ENCODE measurements around the gene PRICKLE1.
A peak's percentile ranks its signal among the peaks of the same experiment; 100 is the strongest.

PRICKLE1 gene

GRCh38 chr12:42490261-42490842 is 99.2 kb downstream of the PRICKLE1 start:
- Histone ChIP-seq H3K9ac (no peak overlapping the region), H3K36me3 (ENCODE audit: insufficient read depth) (no peaks in the 10 kb centered on the region), H3K4me2 (no peak overlapping the region), H2AFZ (ENCODE audit: low read depth) (no peak overlapping the region), H3K4me3 (IDR thresholded peaks at IDR 0.05; ENCODE audit: insufficient read depth, low read depth, low read length) (no peak overlapping the region), H3K4me1 (ENCODE audit: low read depth, poor library complexity, severe bottlenecking) (peaks cover 1% of the 10 kb centered on the region), H3K27ac (no peak overlapping the region), H3K79me2 (ENCODE audit: insufficient read depth, low read depth) (no peaks in the 10 kb centered on the region), H3K27me3 (ENCODE audit: insufficient read depth, low read depth) (no peaks in the 10 kb centered on the region), H4K20me1 (ENCODE audit: insufficient read depth) (no peaks in the 10 kb centered on the region)
- TF ChIP-seq CTCF (conservative IDR thresholded peaks at IDR 0.05; ENCODE audit: low read depth, low read length): no peak

- Histone ChIP-seq H2AFZ (ENCODE audit: low read depth) (no peak overlapping the region), H3K4me2 (no peak overlapping the region), H3K9ac (no peak overlapping the region), H4K20me1 (ENCODE audit: insufficient read depth) (no peaks in the 10 kb centered on the region), H3K4me3 (IDR thresholded peaks at IDR 0.05; ENCODE audit: insufficient read depth, low read depth, low read length) (no peak overlapping the region), H3K79me2 (ENCODE audit: insufficient read depth, low read depth) (no peaks in the 10 kb centered on the region), H3K27ac (no peak overlapping the region), H3K4me1 (ENCODE audit: low read depth, poor library complexity, severe bottlenecking) (peaks cover 18% of the 10 kb centered on the region), H3K36me3 (ENCODE audit: insufficient read depth) (no peaks in the 10 kb centered on the region), H3K27me3 (ENCODE audit: insufficient read depth, low read depth) (no peaks in the 10 kb centered on the region)
- no peak for TF ChIP-seq CTCF (conservative IDR thresholded peaks at IDR 0.05; ENCODE audit: low read depth, low read length)
Observed at GRCh38 chr12:42486407-42486806, 103.1 kb downstream of the PRICKLE1 start.

- no peak overlapping the region for H3K27ac ChIP-seq
- H2AFZ ChIP-seq (ENCODE audit: low read depth): no peak overlapping the region
- no peaks in the 10 kb centered on the region for H3K36me3 ChIP-seq (ENCODE audit: insufficient read depth)
- H3K4me3 ChIP-seq (IDR thresholded peaks at IDR 0.05; ENCODE audit: insufficient read depth, low read depth, low read length): no peak overlapping the region
- no peak overlapping the region for H3K4me2 ChIP-seq
- no peak for TF ChIP-seq CTCF (conservative IDR thresholded peaks at IDR 0.05; ENCODE audit: low read depth, low read length)
- H4K20me1 ChIP-seq (ENCODE audit: insufficient read depth): no peaks in the 10 kb centered on the region
- H3K4me1 ChIP-seq (ENCODE audit: low read depth, poor library complexity, severe bottlenecking): peaks cover 18% of the 10 kb centered on the region
- H3K79me2 ChIP-seq (ENCODE audit: insufficient read depth, low read depth): no peaks in the 10 kb centered on the region
- no peaks in the 10 kb centered on the region for H3K27me3 ChIP-seq (ENCODE audit: insufficient read depth, low read depth)
- H3K9ac ChIP-seq: no peak overlapping the region
Observed at GRCh38 chr12:42485823-42486222, 103.7 kb downstream of the PRICKLE1 start.

GRCh38 chr12:42484996-42485395 is 104.5 kb downstream of the PRICKLE1 start:
- Histone ChIP-seq H3K79me2 (ENCODE audit: insufficient read depth, low read depth) (no peaks in the 10 kb centered on the region), H3K9ac (no peak overlapping the region), H3K4me3 (IDR thresholded peaks at IDR 0.05; ENCODE audit: insufficient read depth, low read depth, low read length) (no peak overlapping the region), H3K36me3 (ENCODE audit: insufficient read depth) (no peaks in the 10 kb centered on the region), H4K20me1 (ENCODE audit: insufficient read depth) (no peaks in the 10 kb centered on the region), H3K4me1 (ENCODE audit: low read depth, poor library complexity, severe bottlenecking) (peaks cover 18% of the 10 kb centered on the region), H3K4me2 (peak overlapping the region; percentile 71), H3K27ac (no peak overlapping the region), H2AFZ (ENCODE audit: low read depth) (no peak overlapping the region), H3K27me3 (ENCODE audit: insufficient read depth, low read depth) (no peaks in the 10 kb centered on the region)
- no peak for TF ChIP-seq CTCF (conservative IDR thresholded peaks at IDR 0.05; ENCODE audit: low read depth, low read length)
